Effector CD8-positive, alpha-beta T cell (primary cell): Measurements from ENCODE around the gene TOR3A.
"Not testable (repeated sequence)": the region's sequence is repeated elsewhere in the genome, so short reads cannot be mapped to it uniquely, and the experiment has no call there.

ENCODE experiments used
- DNase-seq: peaks from one replicate; lab custom pipeline; 2025; lab: John Stamatoyannopoulos, UW

TOR3A gene

GRCh38 chr1:179107706-179108629 lies 26.1 kb downstream of the TOR3A start:
- DNase-seq = no peak

- no peak for DNase-seq
Measured at GRCh38 chr1:179108644-179109043, 26.8 kb downstream of the TOR3A start.

- no peak for DNase-seq
Measured at GRCh38 chr1:179115181-179115580, 33.3 kb downstream of the TOR3A start.

- no peak for DNase-seq
Measured at GRCh38 chr1:179119513-179119912, 37.6 kb downstream of the TOR3A start.

GRCh38 chr1:179120736-179121135 lies 38.9 kb downstream of the TOR3A start:
- no peak for DNase-seq

GRCh38 chr1:179121159-179121938 lies 39.5 kb downstream of the TOR3A start:
- DNase-seq = no peak

- no peak for DNase-seq
Measured at GRCh38 chr1:179124873-179125272, 43.0 kb downstream of the TOR3A start.

GRCh38 chr1:179126338-179127060 lies 44.6 kb downstream of the TOR3A start:
- no peak for DNase-seq

- DNase-seq = no peak
Measured at GRCh38 chr1:179127163-179127895, 45.5 kb downstream of the TOR3A start.

GRCh38 chr1:179128520-179128919 lies 46.6 kb downstream of the TOR3A start:
- no peak for DNase-seq

- no peak for DNase-seq
Measured at GRCh38 chr1:179129702-179130473, 48.0 kb downstream of the TOR3A start.

- not testable (repeated sequence) for DNase-seq
Measured at GRCh38 chr1:179135168-179135567, 53.3 kb downstream of the TOR3A start.

GRCh38 chr1:179135707-179136106 lies 53.8 kb downstream of the TOR3A start:
- not testable (repeated sequence) for DNase-seq

GRCh38 chr1:179137617-179138255 lies 55.9 kb downstream of the TOR3A start:
- DNase-seq = no peak

GRCh38 chr1:179138755-179139154 lies 56.9 kb downstream of the TOR3A start:
- DNase-seq = not testable (repeated sequence)

GRCh38 chr1:179141592-179142251 lies 59.9 kb downstream of the TOR3A start:
- no peak for DNase-seq

GRCh38 chr1:179142889-179143299 lies 61.0 kb downstream of the TOR3A start:
- DNase-seq = no peak

GRCh38 chr1:179143322-179143721 lies 61.5 kb downstream of the TOR3A start:
- DNase-seq = no peak

- no peak for DNase-seq
Measured at GRCh38 chr1:179144626-179145025, 62.8 kb downstream of the TOR3A start.

GRCh38 chr1:179145521-179145920 lies 63.7 kb downstream of the TOR3A start:
- no peak for DNase-seq
